Ovary (tissue), 9 donors: ENCODE data around the gene SAMM50. TPM values are rescaled to one million over a fixed set of nuclear protein-coding genes. Genes with fewer than 3 reads are reported as not detected.

Experiments
- DNase-seq, 5 donors: peaks; one replicate each; pipeline ENCODE4 v3.0.0-alpha.2; 2019 to 2020
- H3K27ac ChIP-seq, 2 donors: fragments of 200-600 bp; one replicate each; pipeline versions ENCODE4 v1.5.1 to v1.8.0; 2019 to 2022
- H3K27me3 ChIP-seq: fragments of 200-600 bp; one replicate; pipeline ENCODE4 v1.8.0; 2022
- H3K36me3 ChIP-seq: fragments of 200-600 bp; sonication (generic); one replicate; pipeline ENCODE4 v1.5.1; 2019
- H3K4me1 ChIP-seq: one replicate; pipeline ENCODE4 v1.8.1; 2013; ENCODE audit warnings: mild to moderate bottlenecking, moderate library complexity; ENCODE audit not compliant: insufficient read depth
- H3K4me3 ChIP-seq: fragments of 200-600 bp; sonication (generic); one replicate; pipeline ENCODE4 v1.5.1; 2017
- H3K9me3 ChIP-seq, 2 donors: fragments of 200-600 bp in 1 of 2; sonication (generic) in 1 of 2; one replicate each; pipeline versions ENCODE4 v1.5.1 to v1.8.1; 2013 to 2019; ENCODE audit warnings: mild to moderate bottlenecking in 1 of 2, moderate library complexity in 1 of 2
- CTCF ChIP-seq, 3 donors: fragments of 450-650 bp in 2 of 3; fragments of 200-600 bp in 1 of 3; IDR thresholded peaks; one replicate each; pipeline versions ENCODE4 v1.5.1 to v1.8.0; 2016 to 2022; ENCODE audit warnings: antibody characterized with exemption in 3 of 3, mild to moderate bottlenecking in 1 of 3
- EP300 ChIP-seq: sonication (generic); formaldehyde crosslinking; IDR thresholded peaks from one replicate; pipeline ENCODE4 v1.6.1; 2017; ENCODE audit warnings: antibody characterized with exemption
- POLR2A ChIP-seq: fragments of 450-650 bp; IDR thresholded peaks from one replicate; pipeline ENCODE4 v1.6.1; 2017; ENCODE audit warnings: antibody characterized with exemption, mild to moderate bottlenecking, moderate library complexity
- WGBS, 3 donors: extraction: QIAGEN DNeasy Blood & Tissue Kit in 1 of 3; methylation state at CpG; one replicate each; pipeline versions ENCODE4 v1.1.5 to v1.1.7; 2013 to 2017; 5-methylcytosine and 5-hydroxymethylcytosine counted together
- intact Hi-C, 4 donors: fragments of 100-400 bp; cut with DNase I; formaldehyde crosslinking; loops; one replicate each; pipeline versions ENCODE4 v1.11.0 to v1.15.1; 2022 to 2023
- polyA plus RNA-seq, 2 donors: library from polyadenylated mRNA; stranded (reverse); fragments of 200-250 nt in 1 of 2; fragments of 350-450 nt in 1 of 2; fragmentation: Illumina TruSeq in 1 of 2; extraction: RNeasy Lipid Tissue Mini Kit (QIAGEN cat#74804) in 1 of 2; gene quantifications; one replicate each; pipeline ENCODE4 v1.2.3, GENCODE V29; 2013 to 2014
- total RNA-seq, 7 donors: library from RNA; depleted of rRNA in 2 of 7; stranded (reverse); fragments of >200 nt in 2 of 7; fragmentation: NEBNext Ultra II Directional in 3 of 7; extraction: Animal tissue kit (Norgen Biotek cat#: 25700) in 3 of 7; gene quantifications; one replicate each; pipeline versions ENCODE4 v1.1.0 to v1.2.4, GENCODE V29; 2016 to 2023
- donor health status: DM: no; HTN: no; CAD: no; lungs with moderate emphysema.
- donor health status: DM: no; HTN: no; CAD: no.
- donor health status: Bipolar disorder and iron deficiency.
- donor health status: DM: yes; HTN: yes; CAD: no.
- donor health status: DM: no; HTN: no; CAD: no.
- donor health status: DM: yes; HTN: yes; CAD: no.

Gene SAMM50
- total and polyA plus RNA-seq, 9 donors = 18.0 to 60.2 (median 42.4) TPM

GRCh38 chr22:44024288-44024921, 69.2 kb downstream of the SAMM50 start, which contains the start of gene PARVB:
PARVB (plus strand) TSS chr22:44024302; CDS start chr22:44024340, 38 bp downstream.
- TF ChIP-seq CTCF (IDR thresholded peaks at IDR 0.05) (no peak), EP300 (no peak), POLR2A (no peak)
- H3K27ac ChIP-seq = peak within 1 kb of the TSS; percentile 57 to 68
- no peaks in the 10 kb centered on the region for H3K27me3 ChIP-seq
- H3K4me1 ChIP-seq = peaks cover 5% of the 10 kb centered on the region
- H3K4me3 ChIP-seq = peak within 1 kb of the TSS; percentile 56
- H3K36me3 ChIP-seq = no peaks in the 10 kb centered on the region
- WGBS, 3 donors = 1 to 3% (median 2%) methylated on average over 67 to 83 of the region's 83 CpGs
- DNase-seq = peak; percentile 28 to 61 (median 48)
- H3K9me3 ChIP-seq = no peaks in the 10 kb centered on the region
- intact Hi-C loops = no loop called here

- H3K4me1 ChIP-seq = peaks cover 5% of the 10 kb centered on the region
- peak in 1 of 5 donors; percentile 33 for DNase-seq
Observed at GRCh38 chr22:44025171-44026065, 70.2 kb downstream of the SAMM50 start.

GRCh38 chr22:44026066-44026629, 70.9 kb downstream of the SAMM50 start:
- WGBS, 3 donors = 86 to 91% (median 88%) methylated on average over 17 of the region's 17 CpGs
- H3K27me3 ChIP-seq = no peaks in the 10 kb centered on the region
- peaks cover 5% of the 10 kb centered on the region for H3K4me1 ChIP-seq
- peak overlapping the region in 1 of 2 donors; percentile 42 for H3K27ac ChIP-seq
- no peaks in the 10 kb centered on the region for H3K9me3 ChIP-seq
- no peak overlapping the region for H3K4me3 ChIP-seq
- intact Hi-C loops = no loop called here
- TF ChIP-seq POLR2A (no peak), EP300 (no peak), CTCF (IDR thresholded peaks at IDR 0.05) (no peak)
- H3K36me3 ChIP-seq = no peaks in the 10 kb centered on the region
- no peak for DNase-seq

More at GRCh38 chr22:44025171-44026065, 70.2 kb downstream of the SAMM50 start:
- no peaks in the 10 kb centered on the region for H3K27me3 ChIP-seq
- H3K9me3 ChIP-seq = no peaks in the 10 kb centered on the region
- H3K36me3 ChIP-seq = no peaks in the 10 kb centered on the region
- intact Hi-C loops = no loop called here
- H3K4me3 ChIP-seq = no peak overlapping the region
- TF ChIP-seq EP300 (no peak), POLR2A (no peak), CTCF (IDR thresholded peaks at IDR 0.05) (no peak)
- no peak overlapping the region for H3K27ac ChIP-seq
- 92 to 97% (median 93%) methylated on average over 26 of the region's 26 CpGs for WGBS, 3 donors
